Prostate gland (tissue), 2 donors: ENCODE measurements around the gene TBC1D14.

Experiments
- POLR2A ChIP-seq: fragments of 450-650 bp; IDR thresholded peaks from one replicate; pipeline ENCODE4 v1.6.1; 2016; ENCODE audit warnings: antibody characterized with exemption, mild to moderate bottlenecking
- POLR2AphosphoS5 ChIP-seq: sonication (generic); formaldehyde crosslinking; IDR thresholded peaks from one replicate; pipeline ENCODE4 v1.6.1; 2017; ENCODE audit warnings: antibody characterized with exemption
- TF ChIP-seq, protein P1 (sequence below), 4 experiments: fragments of 200-600 bp in 2 of 4; fragments of 450-650 bp in 2 of 4; sonication (generic) in 2 of 4; IDR thresholded peaks; 1 replicate in 3 of 4; 2 replicates in 1 of 4; pipeline ENCODE4 v1.5.1; 2016 to 2019; ENCODE audit warnings: antibody characterized with exemption in 4 of 4, mild to moderate bottlenecking in 2 of 4, moderate library complexity in 2 of 4

- TF ChIP-seq, protein P1, sequence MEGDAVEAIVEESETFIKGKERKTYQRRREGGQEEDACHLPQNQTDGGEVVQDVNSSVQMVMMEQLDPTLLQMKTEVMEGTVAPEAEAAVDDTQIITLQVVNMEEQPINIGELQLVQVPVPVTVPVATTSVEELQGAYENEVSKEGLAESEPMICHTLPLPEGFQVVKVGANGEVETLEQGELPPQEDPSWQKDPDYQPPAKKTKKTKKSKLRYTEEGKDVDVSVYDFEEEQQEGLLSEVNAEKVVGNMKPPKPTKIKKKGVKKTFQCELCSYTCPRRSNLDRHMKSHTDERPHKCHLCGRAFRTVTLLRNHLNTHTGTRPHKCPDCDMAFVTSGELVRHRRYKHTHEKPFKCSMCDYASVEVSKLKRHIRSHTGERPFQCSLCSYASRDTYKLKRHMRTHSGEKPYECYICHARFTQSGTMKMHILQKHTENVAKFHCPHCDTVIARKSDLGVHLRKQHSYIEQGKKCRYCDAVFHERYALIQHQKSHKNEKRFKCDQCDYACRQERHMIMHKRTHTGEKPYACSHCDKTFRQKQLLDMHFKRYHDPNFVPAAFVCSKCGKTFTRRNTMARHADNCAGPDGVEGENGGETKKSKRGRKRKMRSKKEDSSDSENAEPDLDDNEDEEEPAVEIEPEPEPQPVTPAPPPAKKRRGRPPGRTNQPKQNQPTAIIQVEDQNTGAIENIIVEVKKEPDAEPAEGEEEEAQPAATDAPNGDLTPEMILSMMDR (IDR thresholded peaks at IDR 0.05): no peak
- TF ChIP-seq POLR2A: no peak
- TF ChIP-seq POLR2AphosphoS5: peak; percentile 34
These were observed 135.9 kb downstream of the TBC1D14 start for GRCh38 chr4:7045553-7045952.
